HG03565 (cell line): ENCODE measurements around the gene PLPP6.
"Not testable (repeated sequence)": the region's sequence is repeated elsewhere in the genome, so short reads cannot be mapped to it uniquely, and the experiment has no call there.

Source experiments
- ATAC-seq: cut with Tn5 transposase; IDR thresholded peaks from one replicate; pipeline ENCODE4 v1.9.1; 2021; ENCODE audit warnings: mild to moderate bottlenecking, moderate library complexity; ENCODE audit not compliant: unreplicated experiment

PLPP6 gene

DNA sequence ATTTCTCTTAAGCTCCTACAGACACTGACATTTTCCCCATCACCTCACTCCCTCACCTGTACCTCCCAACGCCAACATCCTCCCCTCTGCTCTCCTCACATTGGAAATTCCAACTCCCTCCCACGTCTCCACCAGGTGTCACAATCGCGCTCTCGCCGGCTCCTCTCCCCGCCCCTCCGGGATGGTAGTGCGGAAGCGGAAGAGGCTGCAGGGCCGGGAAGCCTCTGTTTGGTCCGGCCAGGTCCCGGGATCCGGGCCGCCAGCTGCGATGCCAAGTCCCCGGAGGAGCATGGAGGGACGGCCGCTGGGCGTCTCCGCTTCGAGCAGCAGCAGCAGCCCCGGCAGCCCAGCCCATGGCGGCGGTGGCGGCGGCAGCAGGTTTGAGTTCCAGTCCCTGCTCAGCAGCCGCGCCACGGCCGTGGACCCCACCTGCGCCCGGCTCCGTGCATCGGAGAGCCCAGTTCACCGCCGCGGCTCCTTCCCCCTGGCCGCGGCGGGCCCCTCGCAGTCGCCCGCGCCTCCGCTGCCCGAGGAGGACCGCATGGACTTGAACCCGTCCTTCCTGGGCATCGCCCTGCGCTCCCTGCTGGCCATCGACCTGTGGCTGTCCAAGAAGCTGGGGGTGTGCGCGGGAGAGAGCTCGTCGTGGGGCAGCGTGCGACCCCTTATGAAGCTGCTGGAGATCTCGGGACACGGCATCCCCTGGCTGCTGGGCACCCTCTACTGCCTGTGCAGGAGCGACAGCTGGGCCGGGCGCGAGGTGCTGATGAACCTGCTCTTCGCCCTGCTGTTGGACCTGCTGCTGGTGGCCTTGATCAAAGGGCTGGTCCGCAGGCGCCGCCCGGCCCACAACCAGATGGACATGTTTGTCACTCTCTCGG lies at the start of gene PLPP6:
PLPP6 (plus strand) TSS at position 187 of the 881 bp plus-strand sequence; CDS start at position 269, 82 bp downstream.
- peak; percentile 63 for ATAC-seq

GRCh38 chr9:4614627-4615026 lies 47.5 kb upstream of the PLPP6 start:
- no peak for ATAC-seq

GRCh38 chr9:4615251-4615650 lies 46.8 kb upstream of the PLPP6 start:
- no peak for ATAC-seq

GRCh38 chr9:4615778-4616177 lies 46.3 kb upstream of the PLPP6 start:
- no peak for ATAC-seq

- no peak for ATAC-seq
These were observed 44.3 kb upstream of the PLPP6 start for GRCh38 chr9:4617752-4618151.

- ATAC-seq, result no peak
These were observed 43.4 kb upstream of the PLPP6 start for GRCh38 chr9:4618700-4619099.

DNA sequence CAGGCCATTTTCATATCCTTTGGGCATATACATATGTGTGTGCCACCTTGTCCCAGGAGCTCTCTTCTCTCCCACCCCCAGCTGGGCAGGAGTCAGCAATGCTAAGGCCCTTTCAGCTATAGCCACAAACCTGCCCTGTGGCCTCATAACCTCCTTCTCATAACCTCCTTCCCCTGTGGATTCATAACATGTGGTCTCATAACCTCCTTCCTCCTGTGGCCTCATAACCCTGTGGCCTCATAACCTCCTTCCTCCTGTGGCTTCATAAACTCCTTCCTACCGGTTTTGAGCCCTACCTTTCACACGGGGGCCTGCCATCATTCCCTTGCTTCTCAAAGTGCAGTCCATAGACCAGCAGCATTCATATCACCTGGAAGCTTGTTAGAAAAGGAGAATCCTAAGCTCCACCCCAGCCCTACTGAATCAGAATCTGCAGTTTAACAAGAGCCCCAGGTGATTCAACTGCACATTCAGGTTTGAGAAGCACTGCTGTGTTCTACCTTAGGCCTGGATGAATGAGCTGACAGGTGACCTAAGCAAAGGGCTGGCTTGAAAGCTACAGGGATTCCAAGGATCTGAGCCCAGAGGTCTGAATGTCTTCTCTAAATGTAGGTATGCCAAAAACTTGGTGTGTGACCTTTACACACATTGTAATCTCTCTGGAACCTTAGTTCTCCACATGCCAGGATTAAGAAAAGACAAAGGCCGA lies 41.9 kb upstream of the PLPP6 start:
- ATAC-seq, result no peak

GRCh38 chr9:4620881-4621555 lies 41.1 kb upstream of the PLPP6 start:
- no peak for ATAC-seq

GRCh38 chr9:4622016-4622415 lies 40.1 kb upstream of the PLPP6 start:
- ATAC-seq, result no peak

- no peak for ATAC-seq
These were observed 31.3 kb upstream of the PLPP6 start for GRCh38 chr9:4630836-4631235.

DNA sequence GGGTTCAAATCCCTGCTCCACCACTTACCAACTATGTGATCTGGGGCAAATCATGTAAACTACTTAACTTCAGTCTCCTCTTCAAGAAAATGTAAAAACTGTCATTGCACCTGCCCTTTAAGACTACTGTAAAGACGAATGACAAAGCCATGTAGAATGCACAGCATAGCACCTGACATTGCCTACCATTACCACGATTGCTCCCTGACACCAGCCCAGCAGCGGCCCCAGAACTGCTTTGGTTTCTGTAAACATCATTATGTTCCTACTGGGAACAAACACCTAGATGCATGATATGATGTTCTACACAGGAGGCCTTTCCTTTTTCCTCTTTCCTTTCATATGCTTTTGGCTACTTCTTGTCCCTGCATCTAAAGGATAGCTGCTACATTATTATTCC lies 23.1 kb upstream of the PLPP6 start:
- no peak for ATAC-seq

GRCh38 chr9:4639420-4639819 lies 22.7 kb upstream of the PLPP6 start:
- ATAC-seq, result no peak

DNA sequence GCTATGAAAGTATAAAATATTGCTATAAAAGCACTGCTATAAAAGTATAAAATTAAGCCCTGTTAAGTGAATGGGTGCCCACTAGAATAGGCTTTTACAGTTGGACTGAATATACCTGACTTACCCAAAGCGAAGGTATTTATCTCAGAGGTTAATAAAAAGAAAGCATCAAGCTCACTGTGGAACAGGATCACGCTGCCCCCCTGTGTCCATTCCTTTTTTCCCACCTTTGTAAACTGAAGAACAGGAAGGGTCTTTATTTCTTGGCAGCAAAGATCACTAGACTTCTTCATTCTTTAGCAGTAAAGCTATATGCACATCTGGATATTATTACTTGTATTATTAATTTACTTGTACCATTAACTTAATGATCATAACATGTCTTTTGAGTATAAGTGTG lies 22.1 kb upstream of the PLPP6 start:
- no peak for ATAC-seq

- no peak for ATAC-seq
These were observed 19.7 kb upstream of the PLPP6 start for GRCh38 chr9:4642351-4642750.

GRCh38 chr9:4654084-4654483 lies 8.0 kb upstream of the PLPP6 start:
- no peak for ATAC-seq

- ATAC-seq, result no peak
These were observed 7.6 kb upstream of the PLPP6 start for GRCh38 chr9:4654538-4654937.

DNA sequence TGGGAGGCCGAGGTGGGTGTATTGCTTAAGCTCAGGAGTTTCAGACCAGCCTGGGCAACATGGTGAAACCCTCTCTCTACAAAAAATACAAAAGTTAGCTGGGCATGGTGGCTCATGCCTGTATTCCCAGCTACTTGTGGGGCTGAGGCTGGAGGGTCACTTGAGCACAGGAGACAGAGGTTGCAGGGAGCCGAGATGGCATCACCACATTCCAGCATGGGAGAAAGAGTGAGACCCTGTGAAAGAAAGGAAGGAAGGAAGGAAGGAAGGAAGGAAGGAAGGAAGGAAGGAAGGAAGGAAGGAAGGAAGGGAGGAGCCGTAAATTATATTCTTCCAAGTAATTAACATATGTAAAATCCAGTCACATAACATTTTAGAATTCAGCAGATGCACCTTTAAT lies 5.9 kb upstream of the PLPP6 start:
- ATAC-seq, result not testable (repeated sequence)

- ATAC-seq, result no peak
These were observed 5.5 kb upstream of the PLPP6 start for GRCh38 chr9:4656621-4657020.

DNA sequence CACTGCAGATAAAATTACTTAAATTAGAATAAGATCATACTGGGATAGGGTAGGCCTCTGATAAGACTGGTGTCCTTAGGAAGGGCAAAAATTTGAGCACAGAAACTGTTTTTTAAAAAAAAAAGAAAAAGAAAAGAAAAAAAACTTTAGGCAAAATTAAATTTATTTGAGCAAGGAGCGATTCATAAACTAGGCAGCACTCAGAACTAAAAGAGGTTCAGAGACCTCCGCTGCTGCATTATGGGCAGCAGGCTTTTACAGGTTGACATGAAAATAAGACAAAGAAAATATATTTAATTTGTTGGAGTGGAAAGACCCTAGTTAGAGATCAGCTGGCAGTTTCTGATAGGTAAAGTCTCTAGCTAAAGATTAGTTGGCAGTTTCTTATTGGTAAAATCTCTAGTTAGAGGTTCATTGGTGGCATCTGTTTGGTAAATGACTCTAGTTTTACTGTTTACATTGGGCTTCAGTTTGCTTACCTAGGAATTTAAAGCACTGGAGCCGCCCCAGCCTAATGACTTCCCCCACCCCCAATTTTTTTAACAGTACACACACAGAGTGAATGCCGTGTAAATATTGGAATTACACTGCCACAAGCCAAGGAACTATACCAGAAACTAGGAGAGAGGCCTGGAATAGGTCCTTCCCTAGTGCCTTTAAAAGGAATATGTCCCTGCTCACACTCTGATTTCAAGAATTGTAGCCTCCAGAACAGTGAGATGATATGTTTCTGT lies 4.5 kb upstream of the PLPP6 start:
- ATAC-seq, result no peak

DNA sequence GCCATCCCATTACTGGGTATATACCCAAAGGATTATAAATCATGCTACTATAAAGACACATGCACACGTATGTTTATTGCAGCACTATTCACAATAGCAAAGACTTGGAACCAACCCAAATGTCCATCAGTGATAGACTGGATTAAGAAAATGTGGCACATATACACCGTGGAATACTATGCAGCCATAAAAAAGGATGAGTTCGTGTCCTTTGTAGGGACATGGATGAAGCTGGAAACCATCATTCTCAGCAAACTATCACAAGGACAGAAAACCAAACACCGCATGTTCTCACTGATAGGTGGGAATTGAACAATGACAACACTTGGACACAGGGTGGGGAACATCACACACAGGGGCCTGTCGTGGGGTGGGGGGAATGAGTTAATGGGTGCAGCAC lies 1.4 kb upstream of the PLPP6 start:
- not testable (repeated sequence) for ATAC-seq

DNA sequence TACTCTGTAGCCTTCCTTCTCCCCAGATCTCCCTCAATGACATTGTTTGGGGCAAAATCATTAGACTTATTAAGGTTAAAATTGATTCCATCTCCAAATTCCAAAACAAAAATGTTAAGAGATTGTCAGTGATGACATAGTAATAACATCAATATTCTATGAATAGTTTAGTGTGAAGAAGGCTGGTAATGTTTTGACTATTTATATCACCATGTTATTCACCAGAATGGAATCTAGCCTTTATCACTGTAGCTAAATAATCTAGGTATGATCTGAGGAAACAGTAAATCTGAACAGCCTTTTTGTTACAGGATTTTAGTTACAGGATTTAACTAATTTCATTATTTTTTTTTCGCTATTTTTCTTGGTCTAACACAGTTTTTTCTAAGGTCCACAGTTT lies 929 bp upstream of the PLPP6 start:
- no peak for ATAC-seq
